Measurements from ENCODE around the gene PTPRU.

The PTPRU gene

DNA sequence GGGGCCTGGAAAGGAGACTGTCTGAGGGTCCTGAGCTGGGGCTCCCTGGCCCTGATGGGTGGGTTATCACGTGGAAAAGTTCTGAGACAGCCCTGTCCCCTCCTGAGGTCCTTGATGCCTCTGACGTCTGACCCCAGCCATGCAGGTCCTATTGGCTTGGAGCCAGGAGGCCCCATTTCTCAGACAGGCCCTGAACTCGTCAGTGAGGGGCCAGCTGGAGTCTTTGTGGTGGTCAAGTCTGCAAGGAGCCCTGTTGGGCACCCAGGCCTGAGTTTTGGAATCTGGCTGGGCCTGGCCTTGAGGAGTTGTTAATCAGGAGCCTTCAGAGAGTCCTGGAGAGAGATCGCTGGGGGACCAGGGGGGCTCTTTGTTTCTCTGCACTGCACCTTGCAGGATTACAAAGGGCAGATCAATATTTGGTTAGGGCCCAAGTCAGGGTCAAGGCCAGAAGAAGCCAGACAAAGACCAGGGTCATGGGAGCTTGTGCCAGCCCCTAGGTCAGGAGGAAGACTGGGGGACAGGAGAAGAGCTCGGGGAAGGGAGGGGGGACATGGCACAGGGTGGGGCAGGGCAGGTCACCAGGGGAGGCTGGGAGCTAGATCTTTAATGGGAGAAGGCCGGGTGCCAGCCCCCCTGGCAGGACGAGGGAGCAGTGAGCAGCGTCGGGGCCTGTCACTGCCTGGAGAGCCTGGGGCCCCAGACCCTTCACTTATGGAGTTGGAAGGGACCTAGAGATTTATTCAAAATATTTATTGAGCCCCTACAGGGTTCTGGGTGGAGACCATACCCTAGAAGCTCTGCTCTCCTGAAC lies 83.2 kb downstream of the PTPRU start:
- no peak for DNase-seq

DNA sequence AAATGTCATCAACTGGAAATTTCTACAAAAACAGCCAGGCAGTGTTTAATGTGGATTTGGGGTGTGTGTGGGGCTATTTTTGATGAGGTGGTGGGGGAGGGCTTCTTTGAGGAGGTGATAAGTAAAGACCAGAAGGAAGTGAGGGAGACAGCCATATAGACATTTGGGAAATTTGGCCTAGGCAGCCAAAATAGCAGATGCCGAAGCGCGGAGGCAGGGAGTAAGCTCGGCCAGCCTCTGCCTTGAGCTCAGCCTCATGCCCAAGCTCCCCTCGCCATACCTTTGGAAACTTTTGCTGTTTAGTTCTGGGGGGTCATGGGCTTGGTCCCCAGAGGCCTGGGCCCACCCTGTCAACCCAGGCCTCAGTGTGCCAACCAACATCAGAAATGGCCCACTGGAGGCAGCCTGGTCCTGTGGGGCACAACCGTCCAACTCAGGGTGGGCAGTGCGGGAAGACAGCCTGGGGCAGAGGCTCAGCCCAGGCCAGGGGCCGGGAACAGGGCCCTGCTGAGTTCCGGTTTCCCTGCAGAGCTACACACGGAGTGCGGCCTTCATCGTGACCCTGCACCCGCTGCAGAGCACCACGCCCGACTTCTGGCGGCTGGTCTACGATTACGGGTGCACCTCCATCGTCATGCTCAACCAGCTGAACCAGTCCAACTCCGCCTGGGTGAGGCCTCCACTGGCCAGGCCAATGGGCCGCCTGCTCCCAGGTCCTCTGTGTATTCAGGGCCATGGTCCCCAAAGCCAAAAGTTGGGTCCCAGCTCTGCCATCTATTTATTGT lies 84.0 kb downstream of the PTPRU start:
- no peak for DNase-seq

DNA sequence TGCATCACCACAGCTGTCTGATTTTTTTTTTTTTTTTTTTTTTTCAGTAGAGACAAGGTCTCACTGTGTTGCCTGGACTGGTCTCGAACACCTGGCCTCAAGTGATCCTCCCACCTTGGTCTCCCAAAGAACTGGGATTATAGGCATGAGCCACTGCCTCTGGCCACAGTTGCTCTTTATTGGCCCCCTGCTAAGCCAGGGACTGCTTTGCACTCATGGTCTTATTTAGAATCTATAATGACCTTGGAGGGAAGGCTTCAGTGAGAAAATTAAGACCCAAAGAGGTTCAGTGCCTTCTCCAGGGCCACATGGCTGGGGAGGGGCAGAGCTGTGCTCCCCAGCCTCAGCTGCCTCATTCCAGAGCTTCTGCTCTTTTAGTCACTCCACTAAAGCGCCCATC lies 84.9 kb downstream of the PTPRU start:
- no peak for DNase-seq

DNA sequence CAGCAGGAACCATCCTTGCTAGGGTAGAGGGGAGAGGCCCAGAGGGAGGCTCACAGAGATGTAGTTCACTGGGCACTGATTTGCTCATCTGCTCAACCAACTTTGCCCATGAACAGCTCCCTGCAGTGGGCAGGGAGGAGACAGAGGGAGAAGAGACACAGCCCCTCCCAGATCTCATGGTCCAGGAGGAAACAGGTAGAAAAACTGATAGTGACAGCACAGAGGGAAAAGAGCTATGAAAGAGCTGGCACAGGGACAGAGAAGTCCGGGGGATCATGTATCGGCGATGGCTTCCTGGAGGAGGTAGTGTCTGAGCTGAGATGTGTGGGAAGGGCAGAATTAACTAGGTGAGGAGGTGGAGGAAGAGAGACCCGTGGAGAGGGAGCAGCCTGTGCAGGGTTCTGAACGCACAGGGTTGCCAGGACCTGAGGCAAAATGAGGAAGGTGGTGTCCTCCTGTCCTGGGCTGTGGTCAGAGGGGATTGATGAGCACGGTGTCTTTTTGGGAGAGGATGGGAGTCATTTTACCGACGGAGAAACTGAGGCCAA lies 85.9 kb downstream of the PTPRU start:
- no peak for DNase-seq

DNA sequence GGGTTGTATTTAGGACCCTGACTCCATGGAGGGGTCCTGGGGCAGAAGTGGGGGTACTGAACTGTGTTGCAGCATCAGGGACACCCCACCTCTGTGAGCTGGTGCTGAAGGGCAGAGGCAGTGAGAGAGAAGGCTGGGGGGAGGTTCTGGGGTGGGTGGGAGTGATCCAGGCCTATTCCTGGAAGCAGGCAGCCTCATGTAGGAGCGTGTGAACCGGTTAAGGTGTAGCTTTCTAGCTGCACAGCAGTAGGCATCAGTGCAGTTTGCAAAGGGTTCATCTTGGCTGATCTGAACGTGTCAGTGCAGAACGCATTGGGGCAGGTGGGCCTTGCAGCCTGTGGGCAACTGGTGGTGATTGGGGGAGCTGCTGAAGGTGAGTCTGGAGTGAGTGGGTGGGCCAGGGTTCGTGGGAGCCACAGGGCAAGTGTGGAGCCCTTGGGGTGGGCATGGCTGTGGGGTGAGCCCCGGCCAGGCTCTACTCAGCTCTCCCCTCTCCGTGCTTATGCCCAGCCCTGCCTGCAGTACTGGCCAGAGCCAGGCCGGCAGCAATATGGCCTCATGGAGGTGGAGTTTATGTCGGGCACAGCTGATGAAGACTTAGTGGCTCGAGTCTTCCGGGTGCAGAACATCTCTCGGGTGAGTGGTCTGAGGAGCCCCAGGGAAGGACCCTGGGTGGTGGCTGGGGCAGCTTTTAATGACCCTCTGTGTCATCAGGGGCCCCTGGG lies 86.7 kb downstream of the PTPRU start:
- no peak for DNase-seq

DNA sequence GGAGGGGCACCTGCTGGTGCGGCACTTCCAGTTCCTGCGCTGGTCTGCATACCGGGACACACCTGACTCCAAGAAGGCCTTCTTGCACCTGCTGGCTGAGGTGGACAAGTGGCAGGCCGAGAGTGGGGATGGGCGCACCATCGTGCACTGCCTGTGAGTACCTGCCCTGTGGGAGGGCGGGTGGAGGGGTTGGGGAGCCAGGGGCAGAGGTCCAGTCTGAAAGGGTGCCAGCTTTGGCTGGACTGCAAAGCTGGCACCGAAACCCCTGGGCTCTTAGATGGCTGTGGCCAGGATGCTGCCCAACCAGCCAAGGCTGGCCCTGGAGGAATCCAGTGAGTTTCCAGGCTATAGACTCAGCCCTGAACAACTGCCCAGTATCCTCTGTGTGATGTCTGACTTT lies 87.3 kb downstream of the PTPRU start:
- no peak for DNase-seq

DNA sequence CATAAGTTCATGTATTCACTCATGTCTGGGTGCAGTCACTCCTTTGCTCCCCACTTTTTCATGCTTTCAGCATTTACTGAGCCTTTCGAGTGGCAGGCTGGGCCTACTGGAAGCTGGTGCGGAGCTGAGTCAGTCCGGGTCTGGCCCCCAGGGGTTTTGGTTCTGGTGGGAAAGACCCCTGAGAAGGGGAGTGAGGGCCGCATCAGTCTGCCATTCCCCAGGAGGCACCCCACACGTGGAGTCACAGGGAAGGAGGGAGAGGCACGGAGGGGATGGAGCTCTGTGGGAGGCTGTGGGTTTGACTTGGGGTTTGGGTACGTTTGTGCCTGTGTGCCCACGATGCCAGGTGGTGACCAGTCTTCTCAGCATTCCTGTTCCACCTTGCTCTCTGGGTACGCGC lies 87.9 kb downstream of the PTPRU start:
- no peak for DNase-seq

DNA sequence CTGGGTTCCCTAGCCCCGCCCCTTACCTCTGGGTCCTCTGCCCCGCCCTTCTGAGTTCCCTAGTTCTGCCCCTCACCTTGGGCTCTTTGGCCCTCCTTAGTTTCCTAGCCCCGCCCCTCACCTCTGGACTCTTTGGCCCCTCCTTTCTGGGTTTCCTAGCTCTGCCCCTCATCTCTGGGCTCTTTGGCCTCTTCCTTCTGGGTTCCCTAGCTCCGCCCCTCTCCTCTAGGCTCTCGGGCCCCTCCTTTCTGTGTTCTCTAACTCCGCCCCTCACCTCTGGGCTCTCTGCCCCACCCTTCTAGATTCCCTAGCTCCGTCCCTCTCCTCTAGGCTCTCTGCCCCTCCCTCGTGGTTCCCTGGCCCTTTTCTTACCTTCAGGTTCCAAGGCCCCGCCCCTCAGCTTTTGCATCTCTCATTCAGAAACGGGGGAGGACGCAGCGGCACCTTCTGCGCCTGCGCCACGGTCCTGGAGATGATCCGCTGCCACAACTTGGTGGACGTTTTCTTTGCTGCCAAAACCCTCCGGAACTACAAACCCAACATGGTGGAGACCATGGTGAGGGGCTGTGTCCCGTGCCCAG lies 88.5 kb downstream of the PTPRU start:
- DNase-seq: peak; percentile 58 to 68

DNA sequence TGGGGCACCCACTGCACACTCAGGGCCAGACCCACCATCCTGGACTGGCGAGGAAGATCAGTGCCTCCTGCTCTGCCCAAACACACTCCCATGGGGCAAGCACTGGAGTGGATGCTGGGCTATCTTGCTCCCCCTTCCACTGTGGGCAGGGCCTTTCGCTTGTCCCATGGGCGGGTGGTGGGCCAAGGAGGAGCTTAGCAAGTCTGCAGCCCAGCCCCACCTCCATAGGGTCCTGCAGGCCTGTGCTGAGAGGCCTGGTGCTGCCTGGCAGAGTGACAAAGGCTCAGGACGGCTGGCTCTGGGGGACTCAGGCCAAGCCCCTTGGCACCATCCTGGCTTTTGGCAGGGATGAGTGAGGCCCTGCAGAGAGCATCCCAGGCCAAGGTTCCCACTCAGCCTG lies 89.4 kb downstream of the PTPRU start:
- no peak for DNase-seq

DNA sequence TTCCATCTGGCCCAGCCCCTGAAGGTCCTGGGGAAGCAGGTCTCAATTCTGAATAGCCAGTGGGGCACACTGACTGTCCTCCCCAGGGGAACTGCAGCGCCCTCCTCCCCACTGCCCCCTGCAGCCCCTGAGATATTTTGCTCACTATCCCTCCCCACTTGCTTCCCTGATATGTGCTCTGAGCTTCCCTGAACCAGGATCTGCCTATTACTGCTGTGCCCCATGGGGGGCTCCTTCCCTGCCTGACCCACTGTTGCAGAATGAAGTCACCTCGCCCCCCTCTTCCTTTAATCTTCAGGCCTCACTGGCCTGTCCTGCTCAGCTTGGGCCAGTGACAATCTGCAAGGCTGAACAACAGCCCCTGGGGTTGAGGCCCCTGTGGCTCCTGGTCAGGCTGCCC lies 89.8 kb downstream of the PTPRU start:
- DNase-seq: no peak

DNA sequence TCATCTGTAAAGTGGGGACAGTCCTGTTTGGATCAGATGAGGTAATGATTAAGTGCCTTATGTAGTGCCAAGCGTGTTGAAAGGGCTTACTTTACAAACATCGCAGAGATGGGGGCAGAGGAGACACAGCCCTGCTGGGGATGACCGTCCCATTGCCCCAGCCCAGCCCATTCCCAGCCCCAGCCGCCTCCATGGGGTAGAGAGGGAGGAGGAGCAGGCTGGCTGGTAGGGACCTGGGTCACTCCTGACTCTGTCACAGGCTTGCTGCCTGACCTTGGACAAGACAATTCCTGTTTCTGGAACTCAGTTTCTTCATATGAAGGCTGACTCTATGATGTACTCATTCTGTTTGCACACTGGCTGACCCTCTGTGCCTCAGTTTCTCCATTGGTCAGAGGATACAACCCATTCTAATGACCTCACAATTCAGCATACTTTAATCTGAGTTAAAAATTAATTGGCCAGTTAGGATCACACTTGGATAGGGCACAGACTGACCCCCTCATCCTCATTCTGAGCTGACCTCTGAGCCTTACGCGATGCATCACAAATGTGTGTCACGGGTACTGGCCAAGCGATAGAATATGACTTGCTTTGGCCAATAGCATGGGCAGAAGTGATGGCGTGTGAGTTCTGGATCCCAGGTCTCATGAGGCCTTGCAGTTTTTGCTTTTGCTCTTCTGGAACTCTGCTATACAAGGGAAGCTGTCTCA lies 91.1 kb downstream of the PTPRU start:
- DNase-seq: no peak

DNA sequence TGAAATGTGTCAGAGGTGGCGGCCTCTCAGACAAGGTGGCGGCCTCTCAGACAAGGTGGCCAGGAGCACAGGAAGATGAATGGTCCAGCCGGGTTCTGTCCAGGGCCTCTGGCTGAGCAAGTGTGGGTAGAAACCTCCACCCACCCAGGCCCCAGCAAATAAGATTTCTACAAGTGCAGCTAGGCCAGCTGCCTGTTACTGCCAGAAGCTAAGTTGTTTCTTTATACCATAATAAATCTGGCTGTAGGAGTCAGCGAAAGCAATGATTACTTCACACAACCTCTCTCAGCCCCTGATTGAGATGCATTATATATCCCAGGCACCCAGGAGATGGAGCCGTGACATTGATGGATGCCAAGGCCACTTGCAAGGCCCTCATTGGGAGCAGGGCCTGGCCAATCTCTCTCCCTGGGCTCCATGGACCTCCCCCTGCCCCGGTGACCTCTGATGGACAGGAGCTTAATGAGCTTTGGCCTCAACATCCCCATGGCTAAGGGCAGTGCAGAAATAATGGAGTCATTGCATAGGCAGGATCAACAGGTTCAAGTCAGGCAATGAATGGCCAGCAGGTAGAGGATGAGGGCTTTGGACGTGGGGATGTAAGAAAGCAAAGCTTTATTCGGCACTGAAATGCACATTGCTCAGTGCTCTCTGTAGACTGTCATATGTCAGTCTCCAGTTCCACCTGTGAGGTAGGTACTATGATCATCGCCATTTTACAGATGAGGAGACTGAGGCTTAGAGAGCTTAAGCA lies 92.9 kb downstream of the PTPRU start:
- no peak for DNase-seq

DNA sequence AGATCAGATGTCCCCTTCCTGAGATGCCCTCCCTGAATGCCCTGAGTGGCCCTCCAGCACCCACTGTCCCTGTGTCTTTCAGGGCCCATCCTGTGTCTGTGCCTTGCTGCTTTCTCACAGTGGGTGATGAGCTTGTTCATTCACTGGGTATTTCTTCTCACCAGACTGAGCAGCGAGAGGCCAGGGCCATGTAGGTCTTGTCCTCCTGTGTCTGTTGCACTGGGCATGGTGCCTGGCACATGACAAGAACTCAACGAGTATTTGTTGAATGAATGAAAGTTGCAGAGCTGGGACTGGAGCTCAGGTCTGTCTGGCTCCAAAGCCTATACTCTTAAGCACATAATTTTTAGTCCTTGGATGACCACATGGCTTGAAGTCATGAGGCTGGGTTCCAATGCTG lies 93.8 kb downstream of the PTPRU start:
- DNase-seq: no peak

DNA sequence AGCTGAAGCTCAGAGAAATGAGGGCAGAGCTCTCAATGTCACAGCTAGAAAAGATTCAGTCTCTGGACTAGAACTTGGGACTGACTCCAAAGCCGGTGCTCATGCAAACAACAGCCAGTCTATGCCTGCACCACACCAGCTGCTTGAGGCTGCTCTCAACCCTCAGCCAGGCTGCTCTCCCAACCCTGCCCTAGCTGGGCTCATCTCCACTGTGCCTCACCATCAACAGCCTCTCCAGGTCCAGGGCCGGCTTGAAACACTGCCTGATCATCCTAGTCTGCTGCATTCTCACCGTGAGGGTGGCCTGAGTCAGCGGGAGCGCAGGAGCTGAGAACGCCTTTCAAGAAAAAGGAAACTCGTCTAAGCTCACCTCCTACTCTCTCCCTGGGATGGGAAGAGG lies 94.5 kb downstream of the PTPRU start:
- DNase-seq: no peak

DNA sequence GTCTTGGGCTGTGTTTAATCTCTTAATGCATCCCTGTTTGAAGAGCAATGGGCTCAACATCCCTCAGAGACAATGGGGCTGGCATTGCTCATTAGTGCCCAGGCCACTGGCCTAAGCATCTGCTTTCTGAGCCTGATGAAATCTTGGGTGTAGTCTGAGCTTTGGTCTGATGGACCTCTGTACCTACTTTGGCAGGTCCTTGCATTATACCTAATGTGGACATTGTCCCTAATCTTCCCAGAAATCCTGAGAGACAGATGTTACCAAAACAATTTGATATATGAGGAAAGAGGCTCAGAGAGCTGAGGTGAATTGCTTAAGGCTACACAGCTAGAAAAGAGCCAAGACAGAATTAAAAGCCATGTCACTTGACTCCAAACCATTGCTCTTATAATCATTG lies 95.0 kb downstream of the PTPRU start:
- DNase-seq: no peak

DNA sequence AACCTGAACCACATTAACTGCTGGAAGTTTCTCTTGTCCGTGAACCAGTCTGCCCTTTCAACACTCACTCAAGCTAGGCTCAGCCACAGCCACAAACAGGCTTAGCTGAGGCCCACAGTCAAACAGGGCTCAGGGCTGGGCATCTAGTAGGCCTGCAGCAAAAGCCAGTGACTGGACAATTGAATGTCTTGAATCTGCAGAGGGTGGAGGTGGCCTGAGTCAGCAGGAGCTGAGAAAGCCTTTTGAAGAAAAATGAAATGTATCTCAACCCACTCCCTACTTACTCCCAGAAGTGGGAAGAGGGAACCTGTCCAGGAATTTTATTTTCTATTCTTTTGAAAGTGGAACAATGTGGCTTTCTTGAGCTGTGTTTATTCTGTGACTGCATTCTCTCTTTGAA lies 95.4 kb downstream of the PTPRU start:
- DNase-seq: no peak

DNA sequence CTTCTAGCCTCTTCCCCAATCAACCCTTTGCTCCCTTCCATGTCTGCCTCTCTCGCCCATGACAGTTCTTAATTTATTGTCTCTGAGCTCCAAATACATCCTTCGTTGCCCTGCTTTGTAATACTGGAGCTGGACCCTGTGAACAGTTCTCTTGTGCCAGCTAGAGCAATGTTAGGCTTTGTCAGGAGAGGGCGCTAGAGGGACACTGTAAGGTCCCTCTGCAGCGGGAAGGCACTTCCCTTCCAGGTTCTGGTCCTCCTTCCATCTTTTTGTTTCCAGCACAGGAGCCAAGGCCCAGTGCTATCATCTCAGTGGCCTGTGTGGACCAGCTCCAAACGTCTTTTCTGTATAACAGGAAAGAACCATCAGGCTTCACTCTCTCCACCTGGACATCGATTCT lies 95.9 kb downstream of the PTPRU start:
- DNase-seq: peak; percentile 23 to 76

DNA sequence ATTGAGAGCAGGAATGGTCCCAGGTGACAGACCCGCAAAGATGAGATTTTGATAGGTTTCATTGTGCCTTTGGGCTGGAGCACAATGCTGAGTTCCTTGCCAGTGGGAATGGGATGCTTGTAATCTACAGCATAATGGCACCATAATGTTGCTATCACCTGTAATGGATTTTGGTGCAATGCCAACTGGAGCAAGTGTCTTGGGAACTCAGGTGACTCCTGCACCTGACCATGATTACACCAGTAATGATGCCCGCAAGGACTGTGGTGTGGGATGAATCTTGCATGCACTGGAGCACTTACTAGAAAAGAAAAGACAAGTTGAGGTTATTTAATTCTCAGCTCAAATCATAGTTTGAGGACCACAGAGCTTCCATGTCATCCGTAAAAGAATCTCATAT lies 96.7 kb downstream of the PTPRU start:
- DNase-seq: no peak

DNA sequence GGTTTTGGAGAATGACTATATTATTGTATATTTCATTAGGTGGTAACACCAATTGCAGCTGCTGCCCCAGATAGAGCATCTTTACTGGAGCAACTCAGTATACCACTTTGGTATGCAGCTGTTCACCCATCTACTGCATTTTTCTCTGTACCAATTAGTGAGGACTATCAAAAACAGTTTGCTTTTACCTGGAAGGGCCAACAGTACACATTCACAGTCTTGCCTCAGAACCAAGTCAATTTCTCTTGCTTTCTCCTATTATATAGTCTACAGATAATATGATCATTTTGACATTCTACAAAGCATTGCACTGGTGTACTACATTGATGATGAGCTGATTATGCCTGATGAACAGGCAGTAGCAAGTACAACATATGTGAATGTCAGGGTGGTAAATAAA lies 99.3 kb downstream of the PTPRU start:
- DNase-seq: no peak

DNA sequence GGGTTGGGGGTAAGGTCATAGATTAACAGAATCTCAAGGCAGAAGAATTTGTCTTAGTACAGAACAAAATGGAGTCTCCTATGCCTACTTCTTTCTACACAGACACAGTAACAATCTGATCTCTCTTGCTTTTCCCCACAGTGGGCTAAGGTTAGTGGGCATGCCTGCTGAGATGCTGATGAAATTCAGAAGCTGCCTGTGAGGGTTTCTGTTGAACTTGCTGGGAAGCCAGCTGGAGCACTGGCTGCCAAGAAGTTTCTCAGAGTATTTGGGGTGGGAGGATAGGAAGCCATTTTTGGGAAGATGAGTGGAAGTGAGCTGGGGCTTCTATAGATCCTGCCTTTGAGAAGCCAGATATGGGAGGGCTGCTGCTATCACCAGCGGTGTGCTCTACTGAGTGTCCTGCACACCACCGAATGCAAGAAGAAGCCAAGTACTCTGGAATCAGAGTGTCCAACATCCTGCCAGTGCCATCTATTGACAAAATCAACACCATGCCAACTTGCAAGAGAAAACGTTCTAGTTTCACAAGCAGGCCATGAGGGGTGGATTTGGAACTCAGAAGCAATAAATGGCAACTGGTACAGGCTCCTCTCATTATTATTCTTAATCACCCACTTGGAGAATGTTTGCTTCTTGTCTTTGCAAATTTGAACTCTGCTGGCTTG lies 102.7 kb downstream of the PTPRU start:
- DNase-seq: no peak

DNA sequence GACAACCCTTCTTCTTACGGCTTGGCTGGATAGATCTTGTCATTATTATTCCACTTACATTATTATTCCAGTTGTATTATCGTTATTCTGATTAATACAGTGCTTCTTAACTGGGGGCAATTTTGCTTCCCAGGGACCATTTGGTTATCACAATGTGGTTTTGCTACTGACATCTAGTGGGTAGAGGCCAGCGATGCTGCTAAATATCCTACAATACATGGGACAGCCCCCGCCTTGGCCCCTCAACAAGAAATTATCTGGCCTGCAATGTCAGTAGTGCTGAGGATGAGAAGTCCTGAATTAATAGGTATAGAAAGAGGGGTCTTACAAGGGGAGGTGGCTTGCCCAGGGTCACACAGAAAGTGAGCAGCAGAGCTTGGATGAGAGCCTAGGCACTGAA lies 105.6 kb downstream of the PTPRU start:
- no peak for DNase-seq

Data from NCI-H526 (cell line).